ENCODE measurements around the gene SYNE1. TPM values are rescaled to one million over a fixed set of nuclear protein-coding genes. Genes with fewer than 3 reads are reported as not detected.
A peak's percentile ranks its signal among the peaks of the same experiment; 100 is the strongest.

The SYNE1 gene
- total and polyA plus RNA-seq, 4 donors, result 10.2 to 105 (median 24.5) TPM

- H3K4me3 ChIP-seq (ENCODE audit: low read depth in 1 of 3, low read length in 3 of 3), result no peak overlapping the region
- peaks cover 0 to 34% (median 16%) of the 10 kb centered on the region in 4 donors for H3K36me3 ChIP-seq (ENCODE audit: control insufficient read depth in 4 of 4, insufficient read depth in 3 of 4, low read depth in 1 of 4, low read length in 3 of 4)
- H3K4me1 ChIP-seq (ENCODE audit: control insufficient read depth in 4 of 4, insufficient read depth in 4 of 4, low read length in 3 of 4), result peaks cover 0 to 3% (median 0%) of the 10 kb centered on the region in 4 donors
- TF ChIP-seq, protein P1, sequence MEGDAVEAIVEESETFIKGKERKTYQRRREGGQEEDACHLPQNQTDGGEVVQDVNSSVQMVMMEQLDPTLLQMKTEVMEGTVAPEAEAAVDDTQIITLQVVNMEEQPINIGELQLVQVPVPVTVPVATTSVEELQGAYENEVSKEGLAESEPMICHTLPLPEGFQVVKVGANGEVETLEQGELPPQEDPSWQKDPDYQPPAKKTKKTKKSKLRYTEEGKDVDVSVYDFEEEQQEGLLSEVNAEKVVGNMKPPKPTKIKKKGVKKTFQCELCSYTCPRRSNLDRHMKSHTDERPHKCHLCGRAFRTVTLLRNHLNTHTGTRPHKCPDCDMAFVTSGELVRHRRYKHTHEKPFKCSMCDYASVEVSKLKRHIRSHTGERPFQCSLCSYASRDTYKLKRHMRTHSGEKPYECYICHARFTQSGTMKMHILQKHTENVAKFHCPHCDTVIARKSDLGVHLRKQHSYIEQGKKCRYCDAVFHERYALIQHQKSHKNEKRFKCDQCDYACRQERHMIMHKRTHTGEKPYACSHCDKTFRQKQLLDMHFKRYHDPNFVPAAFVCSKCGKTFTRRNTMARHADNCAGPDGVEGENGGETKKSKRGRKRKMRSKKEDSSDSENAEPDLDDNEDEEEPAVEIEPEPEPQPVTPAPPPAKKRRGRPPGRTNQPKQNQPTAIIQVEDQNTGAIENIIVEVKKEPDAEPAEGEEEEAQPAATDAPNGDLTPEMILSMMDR (IDR thresholded peaks at IDR 0.05; ENCODE audit: low read depth, low read length, missing input control), result no peak
- peak; percentile 87 to 96 for TF ChIP-seq JUND (IDR thresholded peaks at IDR 0.05)
- H3K27me3 ChIP-seq (ENCODE audit: control insufficient read depth in 4 of 4, insufficient read depth in 4 of 4, low read length in 3 of 4), result no peaks in the 10 kb centered on the region
- no peak overlapping the region for H3K9ac ChIP-seq (ENCODE audit: low read depth in 1 of 2, low read length in 2 of 2)
- no peaks in the 10 kb centered on the region for H3K9me3 ChIP-seq (ENCODE audit: control insufficient read depth in 4 of 4, low read length in 3 of 4)
- H3K27ac ChIP-seq (ENCODE audit: low read depth in 1 of 2, low read length in 2 of 2), result no peak overlapping the region
- 79% methylated on average over 3 of the region's 3 CpGs for WGBS
- DNase-seq (ENCODE audit: low spot score), result no peak
Observed at GRCh38 chr6:152094992-152095592, 542.1 kb downstream of the SYNE1 start.

DNA sequence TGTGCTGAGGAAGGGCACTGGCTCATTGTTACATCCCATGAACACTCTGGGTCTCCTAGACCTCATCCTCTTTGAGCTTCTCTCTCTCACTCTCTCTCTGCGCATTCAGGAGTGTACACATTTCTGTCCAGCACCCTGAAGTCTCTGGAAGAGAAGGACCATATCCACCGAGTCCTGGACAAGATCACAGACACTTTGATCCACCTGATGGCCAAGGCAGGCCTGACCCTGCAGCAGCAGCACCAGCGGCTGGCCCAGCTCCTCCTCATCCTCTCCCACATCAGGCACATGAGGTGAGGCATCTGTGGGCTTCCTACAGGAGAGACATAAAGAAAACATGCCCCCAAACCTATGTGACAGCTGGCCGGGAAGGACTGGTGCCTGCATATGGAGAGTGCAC, 542.9 kb downstream of the SYNE1 start:
- WGBS, result 91% methylated on average over 4 of the region's 4 CpGs
- H3K27me3 ChIP-seq (ENCODE audit: control insufficient read depth in 4 of 4, insufficient read depth in 4 of 4, low read length in 3 of 4), result no peaks in the 10 kb centered on the region
- no peak for DNase-seq (ENCODE audit: low spot score)
- H3K36me3 ChIP-seq (ENCODE audit: control insufficient read depth in 4 of 4, insufficient read depth in 3 of 4, low read depth in 1 of 4, low read length in 3 of 4), result peaks cover 0 to 29% (median 12%) of the 10 kb centered on the region in 4 donors
- no peak overlapping the region for H3K27ac ChIP-seq (ENCODE audit: low read depth in 1 of 2, low read length in 2 of 2)
- no peak overlapping the region for H3K4me3 ChIP-seq (ENCODE audit: low read depth in 1 of 3, low read length in 3 of 3)
- H3K4me1 ChIP-seq (ENCODE audit: control insufficient read depth in 4 of 4, insufficient read depth in 4 of 4, low read length in 3 of 4), result no peaks in the 10 kb centered on the region
- no peak overlapping the region for H3K9ac ChIP-seq (ENCODE audit: low read depth in 1 of 2, low read length in 2 of 2)
- no peaks in the 10 kb centered on the region for H3K9me3 ChIP-seq (ENCODE audit: control insufficient read depth in 4 of 4, low read length in 3 of 4)
- TF ChIP-seq MAX (IDR thresholded peaks at IDR 0.05) (no peak), GABPA (IDR thresholded peaks at IDR 0.05 in 1 of 2, conservative IDR thresholded peaks at IDR 0.05 in 1 of 2) (no peak), ATF3 (IDR thresholded peaks at IDR 0.05) (no peak), TAF1 (conservative IDR thresholded peaks at IDR 0.05) (no peak), NR2F2 (IDR thresholded peaks at IDR 0.05) (no peak), JUND (IDR thresholded peaks at IDR 0.05) (no peak), FOXA1 (IDR thresholded peaks at IDR 0.05) (no peak), HNF4A (conservative IDR thresholded peaks at IDR 0.05) (no peak)

- 84% methylated on average over 6 of the region's 6 CpGs for whole genome bisulfite sequencing
Observed at GRCh38 chr6:152093711-152094110, 543.5 kb downstream of the SYNE1 start.

More at GRCh38 chr6:152093711-152094110, 543.5 kb downstream of the SYNE1 start:
- DNase-seq (ENCODE audit: low spot score), result no peak
- Histone ChIP-seq H3K9me3 (ENCODE audit: control insufficient read depth in 4 of 4, low read length in 3 of 4) (no peaks in the 10 kb centered on the region), H3K36me3 (ENCODE audit: control insufficient read depth in 4 of 4, insufficient read depth in 3 of 4, low read depth in 1 of 4, low read length in 3 of 4) (peaks cover 0 to 25% (median 11%) of the 10 kb centered on the region in 4 donors), H3K27me3 (ENCODE audit: control insufficient read depth in 4 of 4, insufficient read depth in 4 of 4, low read length in 3 of 4) (no peaks in the 10 kb centered on the region), H3K27ac (ENCODE audit: low read depth in 1 of 2, low read length in 2 of 2) (no peak overlapping the region), H3K9ac (ENCODE audit: low read depth in 1 of 2, low read length in 2 of 2) (no peak overlapping the region), H3K4me1 (ENCODE audit: control insufficient read depth in 4 of 4, insufficient read depth in 4 of 4, low read length in 3 of 4) (no peaks in the 10 kb centered on the region), H3K4me3 (ENCODE audit: low read depth in 1 of 3, low read length in 3 of 3) (no peak overlapping the region)
- TF ChIP-seq HNF4A (conservative IDR thresholded peaks at IDR 0.05) (no peak), HNF4G (IDR thresholded peaks at IDR 0.05) (no peak), YY1 (IDR thresholded peaks at IDR 0.05) (no peak), JUND (IDR thresholded peaks at IDR 0.05) (no peak), ATF3 (IDR thresholded peaks at IDR 0.05) (no peak), RXRA (IDR thresholded peaks at IDR 0.05) (no peak), RAD21 (IDR thresholded peaks at IDR 0.05) (no peak), FOXA1 (IDR thresholded peaks at IDR 0.05) (no peak)
